CD14-positive monocyte (primary cell): Measurements from ENCODE around the gene CLPX. TPM values are rescaled to one million over a fixed set of nuclear protein-coding genes. Genes with fewer than 3 reads are reported as not detected.

Source experiments
- DNase-seq, 3 donors: peaks; one replicate each; pipeline ENCODE4 v3.0.0-alpha.2; 2011 to 2022
- H2AFZ ChIP-seq: 2 replicates; pipeline ENCODE4 v1.6.0; 2012; ENCODE audit warnings: mild to moderate bottlenecking, low read depth, low read length, inconsistent platforms; ENCODE audit not compliant: insufficient read depth, poor library complexity, severe bottlenecking
- H3K27ac ChIP-seq, 2 donors: 1 replicate in 1 of 2; 2 replicates in 1 of 2; pipeline ENCODE4 v1.5.1; 2012 to 2013; ENCODE audit warnings: low read length in 2 of 2, control low read depth in 1 of 2, inconsistent platforms in 1 of 2, low read depth in 1 of 2, mild to moderate bottlenecking in 1 of 2
- H3K27me3 ChIP-seq, 2 donors: one replicate each; pipeline versions ENCODE4 v1.6.0 to v1.6.1; 2011 to 2013; ENCODE audit warnings: low read length in 2 of 2; ENCODE audit not compliant: control insufficient read depth in 2 of 2, insufficient read depth in 2 of 2
- H3K36me3 ChIP-seq, 2 donors: replicated peaks in 1 of 2; 1 replicate in 1 of 2; 2 replicates in 1 of 2; pipeline versions ENCODE4 v1.5.1 to v1.6.1; 2012 to 2013; ENCODE audit warnings: low read length in 2 of 2, control low read depth in 1 of 2, inconsistent platforms in 1 of 2, mild to moderate bottlenecking in 1 of 2; ENCODE audit not compliant: insufficient read depth in 2 of 2, control insufficient read depth in 1 of 2
- H3K4me1 ChIP-seq, 2 donors: 1 replicate in 1 of 2; 2 replicates in 1 of 2; pipeline versions ENCODE4 v1.5.1 to v1.6.1; 2012 to 2013; ENCODE audit warnings: low read length in 2 of 2, control low read depth in 1 of 2, inconsistent platforms in 1 of 2, mild to moderate bottlenecking in 1 of 2, moderate library complexity in 1 of 2; ENCODE audit not compliant: insufficient read depth in 2 of 2, control insufficient read depth in 1 of 2
- H3K4me2 ChIP-seq: replicated peaks from 2 replicates; pipeline ENCODE3; 2012; ENCODE audit warnings: low read length, moderate library complexity, mild to moderate bottlenecking; ENCODE audit not compliant: poor library complexity, severe bottlenecking; ENCODE audit errors: extremely low read depth
- H3K4me3 ChIP-seq, 3 experiments: fragments of 200-600 bp in 1 of 3; sonication (generic) in 1 of 3; replicated peaks in 1 of 3; 1 replicate in 2 of 3; 2 replicates in 1 of 3; pipeline ENCODE4 v1.5.1; 2011 to 2013; ENCODE audit warnings: low read length in 3 of 3, mild to moderate bottlenecking in 3 of 3, control low read depth in 2 of 3, low read depth in 2 of 3, inconsistent platforms in 1 of 3, moderate library complexity in 1 of 3
- H3K79me2 ChIP-seq: 2 replicates; pipeline ENCODE4 v1.6.0; 2012; ENCODE audit warnings: mild to moderate bottlenecking, control low read depth, inconsistent platforms, low read length, moderate library complexity; ENCODE audit not compliant: insufficient read depth
- H3K9ac ChIP-seq: 2 replicates; pipeline ENCODE4 v1.6.0; 2017; ENCODE audit warnings: low read length, mild to moderate bottlenecking; ENCODE audit not compliant: insufficient read depth, poor library complexity, severe bottlenecking
- H3K9me3 ChIP-seq, 2 donors: replicated peaks in 1 of 2; 1 replicate in 1 of 2; 2 replicates in 1 of 2; pipeline versions ENCODE4 v1.5.1 to v1.6.1; 2012 to 2013; ENCODE audit warnings: low read length in 2 of 2, control low read depth in 1 of 2; ENCODE audit not compliant: control insufficient read depth in 1 of 2, insufficient read depth in 1 of 2
- H4K20me1 ChIP-seq: 2 replicates; pipeline ENCODE4 v1.6.0; 2012; ENCODE audit warnings: mild to moderate bottlenecking, low read length, control low read depth, moderate library complexity; ENCODE audit not compliant: insufficient read depth
- H3K27ac Mint-ChIP-seq, 7 donors: one replicate each; pipeline ENCODE4 v1.8.0; 2020; ENCODE audit warnings: mild to moderate bottlenecking in 7 of 7, mixed read lengths in 7 of 7, moderate library complexity in 6 of 7, inconsistent platforms in 2 of 7
- H3K27me3 Mint-ChIP-seq, 3 donors: one replicate each; pipeline ENCODE4 v1.8.0; 2021 to 2022; ENCODE audit warnings: low read depth in 3 of 3, mild to moderate bottlenecking in 3 of 3, mixed read lengths in 3 of 3, moderate library complexity in 3 of 3, inconsistent platforms in 1 of 3
- H3K36me3 Mint-ChIP-seq, 2 donors: one replicate each; pipeline ENCODE4 v1.8.0; 2020; ENCODE audit warnings: mixed read lengths in 2 of 2, inconsistent platforms in 1 of 2, mild to moderate bottlenecking in 1 of 2
- H3K4me1 Mint-ChIP-seq: one replicate; pipeline ENCODE4 v1.8.0; 2020; ENCODE audit warnings: mild to moderate bottlenecking, mixed read lengths
- H3K4me3 Mint-ChIP-seq, 2 donors: one replicate each; pipeline ENCODE4 v1.8.0; 2020; ENCODE audit warnings: mild to moderate bottlenecking in 2 of 2, mixed read lengths in 2 of 2, moderate library complexity in 1 of 2
- H3K9me3 Mint-ChIP-seq, 7 donors: one replicate each; pipeline ENCODE4 v1.8.0; 2020 to 2022; ENCODE audit warnings: mixed read lengths in 7 of 7, mild to moderate bottlenecking in 6 of 7, moderate library complexity in 6 of 7, inconsistent platforms in 2 of 7
- WGBS: methylation state at CpG from one replicate; pipeline ENCODE4 v1.1.5; 2013; ENCODE audit warnings: missing lambda C conversion rate; ENCODE audit not compliant: insufficient coverage; 5-methylcytosine and 5-hydroxymethylcytosine counted together
- intact Hi-C, 2 donors: fragments of 100-400 bp; cut with micrococcal nuclease; formaldehyde crosslinking; loops; one replicate each; pipeline versions ENCODE4 v1.15.0 to v1.15.1; 2023
- polyA plus RNA-seq, 3 donors: library from polyadenylated mRNA; depleted of rRNA in 1 of 3; unstranded in 2 of 3; stranded (reverse) in 1 of 3; fragments of 300-500 nt in 2 of 3; fragments of >200 nt in 1 of 3; fragmentation: Illumina TruSeq in 2 of 3; gene quantifications; 1 replicate in 2 of 3; 2 replicates in 1 of 3; pipeline ENCODE4 v1.2.3, GENCODE V29; 2012 to 2021
- TF ChIP-seq, protein P1 (sequence below): fragments of 200-600 bp; IDR thresholded peaks from one replicate; pipeline ENCODE4 v1.8.0; 2022; ENCODE audit warnings: antibody characterized with exemption, mild to moderate bottlenecking

The CLPX gene
- polyA plus RNA-seq, 3 donors, result 15.2 to 24.9 (median 20.0) TPM

DNA sequence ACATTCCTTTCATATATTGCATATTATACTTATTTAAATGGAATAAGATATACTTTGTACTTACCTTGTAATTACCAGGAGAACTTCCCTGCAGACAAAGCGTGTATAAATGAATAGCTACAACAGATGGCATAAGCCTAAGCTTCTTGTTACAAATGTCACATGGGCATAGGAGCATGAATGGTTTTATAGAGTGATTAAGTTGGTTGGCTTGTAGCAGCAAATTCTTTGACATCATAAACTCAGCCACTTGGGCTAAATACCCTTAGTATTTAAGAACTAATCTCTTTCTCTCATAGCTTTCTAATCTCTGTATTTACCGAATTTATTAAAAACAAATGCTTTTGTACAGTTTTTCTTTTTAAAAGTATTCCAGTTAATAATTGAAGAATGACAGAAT is 70.1 kb downstream of the CLPX start, which contains the start of gene UBAP1L:
Gene UBAP1L, minus strand, starts transcription at position 115 of the 400 bp plus-strand sequence. CDS start 8,985 bp downstream, outside the sequence.
- Mint-ChIP-seq H3K4me1 (no peaks in the 10 kb centered on the region), H3K9me3 (no peaks in the 10 kb centered on the region), H3K27me3 (no peaks in the 10 kb centered on the region), H3K4me3 (no peak within 1 kb of the TSS), H3K36me3 (peaks cover 71 to 72% of the 10 kb centered on the region in 2 donors), H3K27ac (no peak within 1 kb of the TSS)
- Histone ChIP-seq H3K4me2 (no peak within 1 kb of the TSS), H3K4me3 (no peak within 1 kb of the TSS), H3K79me2 (no peaks in the 10 kb centered on the region), H3K27me3 (no peaks in the 10 kb centered on the region), H3K27ac (no peak within 1 kb of the TSS), H2AFZ (no peak within 1 kb of the TSS), H4K20me1 (no peaks in the 10 kb centered on the region), H3K4me1 (no peaks in the 10 kb centered on the region), H3K9me3 (no peaks in the 10 kb centered on the region), H3K36me3 (peaks cover 63 to 84% of the 10 kb centered on the region in 2 donors), H3K9ac (no peak within 1 kb of the TSS)
- no peak for DNase-seq
- WGBS, result no CpG with 5 or more reads among the region's 2 CpGs
- intact Hi-C loops, result no loop called here
- TF ChIP-seq, protein P1, sequence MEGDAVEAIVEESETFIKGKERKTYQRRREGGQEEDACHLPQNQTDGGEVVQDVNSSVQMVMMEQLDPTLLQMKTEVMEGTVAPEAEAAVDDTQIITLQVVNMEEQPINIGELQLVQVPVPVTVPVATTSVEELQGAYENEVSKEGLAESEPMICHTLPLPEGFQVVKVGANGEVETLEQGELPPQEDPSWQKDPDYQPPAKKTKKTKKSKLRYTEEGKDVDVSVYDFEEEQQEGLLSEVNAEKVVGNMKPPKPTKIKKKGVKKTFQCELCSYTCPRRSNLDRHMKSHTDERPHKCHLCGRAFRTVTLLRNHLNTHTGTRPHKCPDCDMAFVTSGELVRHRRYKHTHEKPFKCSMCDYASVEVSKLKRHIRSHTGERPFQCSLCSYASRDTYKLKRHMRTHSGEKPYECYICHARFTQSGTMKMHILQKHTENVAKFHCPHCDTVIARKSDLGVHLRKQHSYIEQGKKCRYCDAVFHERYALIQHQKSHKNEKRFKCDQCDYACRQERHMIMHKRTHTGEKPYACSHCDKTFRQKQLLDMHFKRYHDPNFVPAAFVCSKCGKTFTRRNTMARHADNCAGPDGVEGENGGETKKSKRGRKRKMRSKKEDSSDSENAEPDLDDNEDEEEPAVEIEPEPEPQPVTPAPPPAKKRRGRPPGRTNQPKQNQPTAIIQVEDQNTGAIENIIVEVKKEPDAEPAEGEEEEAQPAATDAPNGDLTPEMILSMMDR, result no peak

DNA sequence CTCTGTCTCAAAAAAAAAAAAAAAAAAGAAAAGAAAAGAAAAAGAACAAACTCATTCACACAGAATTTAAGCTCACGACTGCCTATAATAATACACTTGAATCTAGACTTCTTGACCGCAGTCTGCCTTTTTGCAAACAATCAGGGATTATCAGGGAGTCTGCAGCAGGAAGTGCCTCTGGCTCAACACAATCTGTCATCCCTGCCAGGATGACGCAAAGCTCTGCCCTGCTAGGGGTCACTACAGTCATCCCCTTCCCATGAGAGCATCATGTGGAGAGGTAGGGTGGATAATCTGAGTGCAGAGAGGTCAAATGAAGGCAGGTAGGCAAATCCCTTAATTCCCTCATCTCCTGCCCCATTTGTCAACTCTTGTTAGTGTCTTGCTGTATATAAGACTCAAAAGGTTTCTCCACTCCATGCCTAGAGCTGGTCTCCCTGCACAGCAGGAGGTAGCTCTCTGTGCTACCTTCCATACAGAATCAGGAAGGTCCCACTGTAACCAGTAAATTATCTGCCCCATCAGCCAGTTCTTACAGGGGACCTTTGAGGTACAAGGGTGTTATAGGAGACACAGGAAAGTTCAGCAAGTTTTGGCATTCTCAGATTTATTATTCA is 74.4 kb downstream of the CLPX start:
- H3K4me2 ChIP-seq, result no peak overlapping the region
- TF ChIP-seq, protein P1, result no peak
- H3K4me3 ChIP-seq, result no peak overlapping the region
- no peaks in the 10 kb centered on the region for H3K4me1 Mint-ChIP-seq
- H3K36me3 ChIP-seq, result peaks cover 30 to 52% of the 10 kb centered on the region in 2 donors
- no peaks in the 10 kb centered on the region for H4K20me1 ChIP-seq
- intact Hi-C loops, result no loop called here
- no peaks in the 10 kb centered on the region for H3K9me3 Mint-ChIP-seq
- H2AFZ ChIP-seq, result no peak overlapping the region
- no peak overlapping the region for H3K9ac ChIP-seq
- no peaks in the 10 kb centered on the region for H3K27me3 ChIP-seq
- no peaks in the 10 kb centered on the region for H3K79me2 ChIP-seq
- peaks cover 53 to 58% of the 10 kb centered on the region in 2 donors for H3K36me3 Mint-ChIP-seq
- no peak overlapping the region for H3K4me3 Mint-ChIP-seq
- H3K9me3 ChIP-seq, result no peaks in the 10 kb centered on the region
- no peak for DNase-seq
- no peaks in the 10 kb centered on the region for H3K4me1 ChIP-seq
- H3K27ac ChIP-seq, result no peak overlapping the region
- no CpG with 5 or more reads among the region's 3 CpGs for WGBS
- peak overlapping the region in 5 of 7 donors; percentile 13 to 81 (median 16) for H3K27ac Mint-ChIP-seq
- no peaks in the 10 kb centered on the region for H3K27me3 Mint-ChIP-seq
